ENCODE results near the gene CHST2. TPM values are rescaled to one million over a fixed set of nuclear protein-coding genes. Genes with fewer than 3 reads are reported as not detected.

Gene CHST2
- total RNA-seq, 1 experiment from 2014 or later: 0.26 TPM

DNA sequence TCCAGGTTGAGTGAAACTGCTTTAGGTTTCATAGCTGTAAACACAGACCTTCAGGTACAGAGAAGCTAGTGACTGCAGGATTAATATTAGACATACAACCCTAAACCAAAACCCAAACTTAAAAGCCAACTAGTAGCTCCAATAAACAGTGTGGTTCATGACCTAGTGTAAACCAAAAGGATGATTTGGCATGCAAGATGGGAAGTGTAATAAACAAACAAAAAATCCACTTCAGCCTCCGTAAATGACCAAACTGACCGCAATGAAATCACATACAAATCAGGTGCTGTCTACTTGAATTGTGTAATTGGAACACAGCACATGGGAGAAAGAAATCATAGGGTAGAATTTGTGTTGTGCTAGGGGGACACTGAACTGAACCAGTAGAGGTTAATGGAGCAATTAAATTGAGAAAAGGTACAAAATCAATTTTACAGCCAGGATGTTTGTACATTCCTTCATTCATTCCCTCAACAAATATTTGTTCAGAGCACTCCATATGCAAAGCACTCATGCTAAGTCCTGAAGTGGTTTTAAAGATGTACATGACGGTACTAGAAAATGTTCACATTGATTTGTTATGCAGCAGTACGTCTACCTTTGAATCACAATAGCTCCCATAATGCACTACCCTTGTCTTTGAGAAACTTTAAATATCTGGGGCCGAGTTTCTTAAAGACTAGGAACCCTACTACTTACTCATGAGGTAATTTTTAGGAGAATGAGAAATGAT is 21.4 kb upstream of the CHST2 start:
- Histone ChIP-seq H3K27me3 (ENCODE audit: control insufficient read depth, insufficient read depth, low read length) (peaks cover 14% of the 10 kb centered on the region), H3K9me3 (ENCODE audit: control insufficient read depth, insufficient read depth, low read depth, low read length) (no peaks in the 10 kb centered on the region), H3K27ac (ENCODE audit: low read length) (no peak overlapping the region), H3K36me3 (ENCODE audit: control insufficient read depth, insufficient read depth, low read length) (no peaks in the 10 kb centered on the region), H3K4me1 (ENCODE audit: control insufficient read depth, insufficient read depth, low read length) (no peaks in the 10 kb centered on the region), H3K4me3 (ENCODE audit: low read depth in 2 of 2, low read length in 2 of 2) (no peak overlapping the region)
- intact Hi-C loops (cut with micrococcal nuclease; ENCODE audit: unreplicated experiment) (no loop called here), in situ Hi-C loops (cut with HindIII; ENCODE audit: low pct_unique_long_range_greater_than_20kb, low sequenced_read_pairs) (no loop called here)
- ChIA-PET CTCF (no interaction called here), POLR2A (no interaction called here)
- BruUV-seq (replicated peaks): no TSS peak
- DNase-seq (ENCODE audit: low read depth, low spot score) (no peak), ATAC-seq (no peak)
- TF ChIP-seq, protein P1, sequence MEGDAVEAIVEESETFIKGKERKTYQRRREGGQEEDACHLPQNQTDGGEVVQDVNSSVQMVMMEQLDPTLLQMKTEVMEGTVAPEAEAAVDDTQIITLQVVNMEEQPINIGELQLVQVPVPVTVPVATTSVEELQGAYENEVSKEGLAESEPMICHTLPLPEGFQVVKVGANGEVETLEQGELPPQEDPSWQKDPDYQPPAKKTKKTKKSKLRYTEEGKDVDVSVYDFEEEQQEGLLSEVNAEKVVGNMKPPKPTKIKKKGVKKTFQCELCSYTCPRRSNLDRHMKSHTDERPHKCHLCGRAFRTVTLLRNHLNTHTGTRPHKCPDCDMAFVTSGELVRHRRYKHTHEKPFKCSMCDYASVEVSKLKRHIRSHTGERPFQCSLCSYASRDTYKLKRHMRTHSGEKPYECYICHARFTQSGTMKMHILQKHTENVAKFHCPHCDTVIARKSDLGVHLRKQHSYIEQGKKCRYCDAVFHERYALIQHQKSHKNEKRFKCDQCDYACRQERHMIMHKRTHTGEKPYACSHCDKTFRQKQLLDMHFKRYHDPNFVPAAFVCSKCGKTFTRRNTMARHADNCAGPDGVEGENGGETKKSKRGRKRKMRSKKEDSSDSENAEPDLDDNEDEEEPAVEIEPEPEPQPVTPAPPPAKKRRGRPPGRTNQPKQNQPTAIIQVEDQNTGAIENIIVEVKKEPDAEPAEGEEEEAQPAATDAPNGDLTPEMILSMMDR (IDR thresholded peaks at IDR 0.05): no peak
- no peak for TF ChIP-seq POLR2AphosphoS5 (IDR thresholded peaks at IDR 0.05; ENCODE audit: low read depth, low read length)
- no peak for TF ChIP-seq TCF7L2 (IDR thresholded peaks at IDR 0.05; ENCODE audit: low read depth, low read length)
- TF ChIP-seq, protein P2, sequence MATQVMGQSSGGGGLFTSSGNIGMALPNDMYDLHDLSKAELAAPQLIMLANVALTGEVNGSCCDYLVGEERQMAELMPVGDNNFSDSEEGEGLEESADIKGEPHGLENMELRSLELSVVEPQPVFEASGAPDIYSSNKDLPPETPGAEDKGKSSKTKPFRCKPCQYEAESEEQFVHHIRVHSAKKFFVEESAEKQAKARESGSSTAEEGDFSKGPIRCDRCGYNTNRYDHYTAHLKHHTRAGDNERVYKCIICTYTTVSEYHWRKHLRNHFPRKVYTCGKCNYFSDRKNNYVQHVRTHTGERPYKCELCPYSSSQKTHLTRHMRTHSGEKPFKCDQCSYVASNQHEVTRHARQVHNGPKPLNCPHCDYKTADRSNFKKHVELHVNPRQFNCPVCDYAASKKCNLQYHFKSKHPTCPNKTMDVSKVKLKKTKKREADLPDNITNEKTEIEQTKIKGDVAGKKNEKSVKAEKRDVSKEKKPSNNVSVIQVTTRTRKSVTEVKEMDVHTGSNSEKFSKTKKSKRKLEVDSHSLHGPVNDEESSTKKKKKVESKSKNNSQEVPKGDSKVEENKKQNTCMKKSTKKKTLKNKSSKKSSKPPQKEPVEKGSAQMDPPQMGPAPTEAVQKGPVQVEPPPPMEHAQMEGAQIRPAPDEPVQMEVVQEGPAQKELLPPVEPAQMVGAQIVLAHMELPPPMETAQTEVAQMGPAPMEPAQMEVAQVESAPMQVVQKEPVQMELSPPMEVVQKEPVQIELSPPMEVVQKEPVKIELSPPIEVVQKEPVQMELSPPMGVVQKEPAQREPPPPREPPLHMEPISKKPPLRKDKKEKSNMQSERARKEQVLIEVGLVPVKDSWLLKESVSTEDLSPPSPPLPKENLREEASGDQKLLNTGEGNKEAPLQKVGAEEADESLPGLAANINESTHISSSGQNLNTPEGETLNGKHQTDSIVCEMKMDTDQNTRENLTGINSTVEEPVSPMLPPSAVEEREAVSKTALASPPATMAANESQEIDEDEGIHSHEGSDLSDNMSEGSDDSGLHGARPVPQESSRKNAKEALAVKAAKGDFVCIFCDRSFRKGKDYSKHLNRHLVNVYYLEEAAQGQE (IDR thresholded peaks at IDR 0.05; ENCODE audit: insufficient read depth in 1 of 2, low read depth in 2 of 2, low read length in 1 of 2): no peak
- no peak for TF ChIP-seq SIN3A (IDR thresholded peaks at IDR 0.05; ENCODE audit: borderline replicate concordance, insufficient read depth, low read depth, low read length)

DNA sequence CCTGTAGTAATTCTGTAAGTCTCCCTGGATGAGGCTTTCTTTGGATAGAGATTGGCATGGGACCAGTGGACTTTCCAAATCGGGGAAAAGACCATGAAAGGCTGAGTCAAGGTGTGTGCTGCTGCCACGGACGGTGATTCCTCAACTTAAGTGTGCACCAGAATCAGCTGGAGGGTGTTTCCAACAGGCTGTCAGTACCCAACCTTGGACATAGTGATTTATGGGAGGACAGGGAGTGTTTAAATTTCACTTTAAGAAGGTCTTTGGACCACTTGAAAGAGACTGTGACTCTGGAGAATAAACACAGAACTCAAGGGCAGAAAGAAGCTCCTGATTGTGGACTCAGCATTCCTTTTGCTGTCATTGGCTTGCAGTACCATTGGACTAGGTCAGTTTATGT is 20.4 kb upstream of the CHST2 start:
- in situ Hi-C loops (cut with HindIII; ENCODE audit: low pct_unique_long_range_greater_than_20kb, low sequenced_read_pairs) (no loop called here), intact Hi-C loops (cut with micrococcal nuclease; ENCODE audit: unreplicated experiment) (no loop called here)
- H3K27me3 ChIP-seq (ENCODE audit: control insufficient read depth, insufficient read depth, low read length): peaks cover 14% of the 10 kb centered on the region
- TF ChIP-seq TCF7L2 (IDR thresholded peaks at IDR 0.05; ENCODE audit: low read depth, low read length): no peak
- TF ChIP-seq, protein P2 (IDR thresholded peaks at IDR 0.05; ENCODE audit: insufficient read depth in 1 of 2, low read depth in 2 of 2, low read length in 1 of 2): no peak
- no peak for TF ChIP-seq SIN3A (IDR thresholded peaks at IDR 0.05; ENCODE audit: borderline replicate concordance, insufficient read depth, low read depth, low read length)
- no peak for TF ChIP-seq POLR2AphosphoS5 (IDR thresholded peaks at IDR 0.05; ENCODE audit: low read depth, low read length)
- TF ChIP-seq, protein P1 (IDR thresholded peaks at IDR 0.05): no peak
- ATAC-seq (no peak), DNase-seq (ENCODE audit: low read depth, low spot score) (no peak)
- H3K27ac ChIP-seq (ENCODE audit: low read length): no peak overlapping the region
- no peaks in the 10 kb centered on the region for H3K4me1 ChIP-seq (ENCODE audit: control insufficient read depth, insufficient read depth, low read length)
- H3K9me3 ChIP-seq (ENCODE audit: control insufficient read depth, insufficient read depth, low read depth, low read length): no peaks in the 10 kb centered on the region
- ChIA-PET POLR2A (no interaction called here), CTCF (no interaction called here)
- no peak overlapping the region for H3K4me3 ChIP-seq (ENCODE audit: low read depth in 2 of 2, low read length in 2 of 2)
- no peaks in the 10 kb centered on the region for H3K36me3 ChIP-seq (ENCODE audit: control insufficient read depth, insufficient read depth, low read length)
- BruUV-seq (replicated peaks): no TSS peak
